ENCODE results near the gene SYTL3.

GRCh38 chr6:158654498-158654897 lies 4.6 kb downstream of the SYTL3 start:
- TF ChIP-seq CTCF (IDR thresholded peaks at IDR 0.05): no peak
- no peak for TF ChIP-seq REST (IDR thresholded peaks at IDR 0.05; ENCODE audit: low read depth, low read length)
- TF ChIP-seq CHD2 (IDR thresholded peaks at IDR 0.05; ENCODE audit: low read length, partially characterized antibody): peak; percentile 24
- no peak for TF ChIP-seq IRF3 (IDR thresholded peaks at IDR 0.05; ENCODE audit: low read depth, low read length)
- TF ChIP-seq PBX3 (IDR thresholded peaks at IDR 0.05): peak; percentile 92
- TF ChIP-seq FOXM1 (IDR thresholded peaks at IDR 0.05; ENCODE audit: low read depth): 0 out of 2 replicates have a peak, but pooled peaks have one; percentile 19
- TF ChIP-seq RXRA (IDR thresholded peaks at IDR 0.05; ENCODE audit: borderline replicate concordance, low read depth): peak; percentile 35; the same call in 1 of the 2 replicates
- peak; percentile 99 for TF ChIP-seq MAX (IDR thresholded peaks at IDR 0.05; ENCODE audit: low read depth)
